Fibroblast of pulmonary artery (primary cell): ENCODE measurements around the gene AGAP1.
A peak's percentile ranks its signal among the peaks of the same experiment; 100 is the strongest.

ENCODE experiments used
- DNase-seq: peaks from one replicate; pipeline ENCODE4 v3.0.0-alpha.2; 2010; ENCODE audit warnings: low read depth
- H3K4me3 ChIP-seq: replicated peaks from 2 replicates; pipeline ENCODE4 v1.5.1; 2011; ENCODE audit warnings: low read depth, mild to moderate bottlenecking, control low read depth, low read length, moderate library complexity
- TF ChIP-seq, protein P1 (sequence below): IDR thresholded peaks from 2 replicates; pipeline ENCODE4 v1.5.1; 2011; ENCODE audit warnings: mild to moderate bottlenecking, control low read depth, low read length, inconsistent platforms; ENCODE audit errors: missing control alignments

Gene AGAP1

DNA sequence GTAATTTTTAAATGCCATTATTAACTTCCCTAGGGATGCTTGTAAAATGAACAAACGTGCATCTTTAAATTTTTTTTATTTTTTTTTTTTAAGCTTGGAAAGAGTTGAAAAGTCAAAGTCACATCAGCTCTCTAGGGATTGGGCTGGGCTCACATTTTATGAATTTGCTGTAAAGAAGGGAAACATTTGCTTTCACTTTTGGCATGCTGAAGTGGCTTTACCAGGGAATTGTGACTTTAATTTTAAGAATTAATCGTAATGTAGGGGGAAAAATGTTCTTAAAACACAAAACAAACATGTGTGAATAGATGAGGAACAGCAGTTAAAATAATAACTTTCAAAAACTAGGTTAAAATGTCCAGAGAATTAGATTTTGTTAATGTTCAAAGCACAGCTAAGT, 123.0 kb downstream of the AGAP1 start:
- TF ChIP-seq, protein P1, sequence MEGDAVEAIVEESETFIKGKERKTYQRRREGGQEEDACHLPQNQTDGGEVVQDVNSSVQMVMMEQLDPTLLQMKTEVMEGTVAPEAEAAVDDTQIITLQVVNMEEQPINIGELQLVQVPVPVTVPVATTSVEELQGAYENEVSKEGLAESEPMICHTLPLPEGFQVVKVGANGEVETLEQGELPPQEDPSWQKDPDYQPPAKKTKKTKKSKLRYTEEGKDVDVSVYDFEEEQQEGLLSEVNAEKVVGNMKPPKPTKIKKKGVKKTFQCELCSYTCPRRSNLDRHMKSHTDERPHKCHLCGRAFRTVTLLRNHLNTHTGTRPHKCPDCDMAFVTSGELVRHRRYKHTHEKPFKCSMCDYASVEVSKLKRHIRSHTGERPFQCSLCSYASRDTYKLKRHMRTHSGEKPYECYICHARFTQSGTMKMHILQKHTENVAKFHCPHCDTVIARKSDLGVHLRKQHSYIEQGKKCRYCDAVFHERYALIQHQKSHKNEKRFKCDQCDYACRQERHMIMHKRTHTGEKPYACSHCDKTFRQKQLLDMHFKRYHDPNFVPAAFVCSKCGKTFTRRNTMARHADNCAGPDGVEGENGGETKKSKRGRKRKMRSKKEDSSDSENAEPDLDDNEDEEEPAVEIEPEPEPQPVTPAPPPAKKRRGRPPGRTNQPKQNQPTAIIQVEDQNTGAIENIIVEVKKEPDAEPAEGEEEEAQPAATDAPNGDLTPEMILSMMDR: no peak
- peak; percentile 41 for DNase-seq
- no peak overlapping the region for H3K4me3 ChIP-seq

DNA sequence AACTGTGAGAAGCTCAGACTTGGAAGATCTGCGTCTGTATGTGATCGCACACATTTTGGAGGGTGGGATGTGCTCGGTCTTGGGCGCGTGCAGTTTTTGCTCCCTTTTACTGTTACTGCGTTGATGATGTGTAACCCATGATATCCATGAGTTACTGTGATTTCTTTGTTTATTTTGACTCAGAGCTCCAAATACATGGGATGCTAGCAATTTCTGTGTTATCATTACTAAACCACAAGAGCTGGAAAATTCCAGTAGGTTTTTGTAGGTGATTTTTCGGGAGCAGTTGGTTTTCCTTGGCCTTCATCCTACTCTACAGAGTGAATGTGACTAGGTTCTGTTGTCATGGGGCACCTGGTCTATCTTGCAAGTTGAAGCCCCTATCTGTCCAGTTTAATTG, 124.2 kb downstream of the AGAP1 start:
- DNase-seq: peak; percentile 69
- TF ChIP-seq, protein P1: no peak
- H3K4me3 ChIP-seq: no peak overlapping the region

DNA sequence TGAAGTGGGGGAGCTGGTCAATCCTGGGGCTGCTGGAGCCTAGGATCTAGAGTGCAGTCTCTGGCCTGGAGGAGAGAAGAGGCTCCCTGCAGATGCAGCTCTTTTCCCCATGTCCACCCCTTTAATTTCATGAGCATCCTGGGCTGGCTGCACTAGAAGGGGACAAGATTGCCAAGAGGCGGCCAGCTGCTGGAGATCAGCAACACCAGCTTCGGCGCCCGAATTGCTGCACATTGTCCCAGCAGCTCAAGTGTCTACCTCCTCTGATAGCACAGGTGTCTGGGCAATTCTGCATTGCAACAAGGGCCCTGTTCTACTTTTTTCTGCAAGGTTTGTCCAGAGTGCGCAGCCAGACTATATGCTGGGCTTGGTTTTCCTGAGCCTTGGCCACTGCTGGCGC, 125.7 kb downstream of the AGAP1 start:
- H3K4me3 ChIP-seq: no peak overlapping the region

DNA sequence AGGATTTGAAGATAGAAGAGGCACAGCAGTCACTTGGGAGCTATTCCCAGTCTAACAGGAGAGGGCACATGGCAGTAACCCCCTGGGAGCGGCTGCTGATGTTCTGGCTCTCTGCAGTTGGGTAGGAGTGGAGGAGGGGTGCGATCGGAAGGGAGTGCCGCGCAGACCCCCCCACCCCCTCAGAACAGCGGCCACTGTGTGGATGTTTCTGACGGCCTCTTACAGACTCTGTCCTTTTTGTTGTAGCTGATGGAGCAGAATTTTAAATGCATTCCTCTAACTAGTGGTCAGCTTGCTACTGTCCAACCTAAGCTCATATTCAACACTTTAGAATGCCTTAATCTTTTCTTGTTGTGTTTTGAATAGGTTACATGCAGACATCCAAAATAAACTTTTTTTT, 127.9 kb downstream of the AGAP1 start:
- no peak for DNase-seq
- TF ChIP-seq, protein P1: no peak
- no peak overlapping the region for H3K4me3 ChIP-seq

More for the DNA sequence above, 125.7 kb downstream of the AGAP1 start:
- no peak for DNase-seq
- TF ChIP-seq, protein P1: no peak

DNA sequence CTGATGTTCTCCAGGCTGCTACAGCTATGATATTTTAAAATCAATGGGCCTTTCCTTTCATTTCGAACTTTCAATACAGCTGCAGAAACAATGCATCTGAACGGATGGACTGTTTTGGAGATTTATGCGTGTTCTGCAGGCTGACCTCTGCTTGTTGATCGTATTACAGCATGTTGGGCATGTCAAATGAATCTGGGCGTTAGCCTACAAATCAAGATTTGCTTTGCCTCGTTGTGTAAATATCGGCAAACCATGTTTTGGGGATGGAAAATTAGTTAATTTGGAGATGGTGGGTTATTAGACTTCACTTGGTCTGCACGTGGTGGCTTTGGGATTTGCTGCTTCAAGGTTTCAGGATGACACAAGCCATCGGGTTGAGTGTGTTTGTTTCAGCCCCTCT, 129.3 kb downstream of the AGAP1 start:
- TF ChIP-seq, protein P1: no peak
- no peak for DNase-seq
- H3K4me3 ChIP-seq: no peak overlapping the region

DNA sequence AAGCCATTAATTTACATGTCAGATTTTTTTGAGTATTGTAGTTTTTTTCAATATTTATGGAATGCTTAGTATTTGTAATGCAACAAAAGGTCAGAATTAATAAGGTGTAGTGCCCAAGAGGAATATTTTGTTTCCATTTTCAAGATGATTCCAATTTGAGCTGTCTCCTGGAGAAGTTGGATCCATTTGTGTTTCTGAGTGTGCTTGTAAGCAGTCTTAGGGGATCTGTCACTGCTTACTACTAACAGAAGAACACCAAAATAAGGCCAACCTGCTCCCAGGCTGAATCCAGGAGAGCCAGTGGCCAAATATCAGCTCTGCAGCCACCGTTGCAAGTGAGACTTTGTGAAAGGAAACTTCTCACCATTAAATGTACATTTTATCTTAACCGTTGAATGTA, 129.9 kb downstream of the AGAP1 start:
- no peak for DNase-seq
- H3K4me3 ChIP-seq: no peak overlapping the region
- TF ChIP-seq, protein P1: no peak

DNA sequence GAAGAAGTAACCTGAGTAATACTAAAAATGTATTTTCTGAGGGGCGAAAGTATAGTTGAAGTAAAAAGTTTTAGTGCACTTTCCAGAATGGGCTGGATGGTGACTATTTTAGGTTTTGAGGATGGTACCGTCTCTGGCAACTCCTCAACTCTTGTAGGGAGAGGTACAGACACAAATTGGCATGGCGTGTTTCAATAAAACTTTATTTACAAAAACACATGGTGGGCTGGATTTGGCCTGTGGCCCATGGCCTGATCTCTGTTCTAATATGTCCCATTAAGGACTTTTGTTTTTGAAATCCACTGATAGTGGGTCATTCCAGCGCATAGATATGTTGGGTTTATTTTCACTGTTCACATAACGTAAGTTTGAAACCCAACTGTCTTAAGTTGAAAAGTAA, 132.8 kb downstream of the AGAP1 start:
- DNase-seq: no peak

More for the DNA sequence above, 132.8 kb downstream of the AGAP1 start:
- no peak overlapping the region for H3K4me3 ChIP-seq
- TF ChIP-seq, protein P1: no peak
